ENCODE results near the gene SPDEF. TPM values are rescaled to one million over a fixed set of nuclear protein-coding genes. Genes with fewer than 3 reads are reported as not detected.
A peak's percentile ranks its signal among the peaks of the same experiment; 100 is the strongest.

The SPDEF gene
- total RNA-seq, 1 donor from 2014 or later, result 0.65 TPM

- H3K27ac Mint-ChIP-seq, result no peak overlapping the region
Measured at GRCh38 chr6:34566830-34567546, 10.9 kb upstream of the SPDEF start.

DNA sequence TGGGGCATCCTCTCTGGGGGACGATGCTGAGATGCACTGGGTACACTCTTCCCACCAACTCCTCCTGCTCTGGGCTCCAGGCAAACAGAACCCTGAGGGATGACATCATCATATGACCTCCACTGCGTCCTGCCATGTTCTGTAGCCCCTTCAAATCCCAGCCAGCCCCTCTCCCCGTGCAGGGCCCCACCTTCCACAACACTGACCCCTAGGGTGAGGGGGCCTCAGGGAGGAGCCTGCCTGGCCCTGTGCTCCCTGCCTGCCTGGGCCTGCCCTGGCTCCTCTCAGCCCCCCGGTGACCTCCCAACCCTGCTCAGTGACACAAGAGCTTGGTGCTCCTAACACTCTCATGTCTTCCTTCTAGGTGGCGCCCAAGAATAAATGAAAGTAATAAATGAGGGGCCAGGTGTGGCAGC, 9.6 kb upstream of the SPDEF start:
- Mint-ChIP-seq H3K27ac (no peak overlapping the region), H3K27me3 (peaks cover 50% of the 10 kb centered on the region), H3K4me1 (ENCODE audit: low read depth) (peaks cover 14% of the 10 kb centered on the region), H3K4me3 (ENCODE audit: low read depth) (no peak overlapping the region), H3K36me3 (ENCODE audit: insufficient read depth) (no peaks in the 10 kb centered on the region), H3K9me3 (ENCODE audit: low read depth) (no peaks in the 10 kb centered on the region)
- DNase-seq (ENCODE audit: low spot score, unreplicated experiment), result no peak
- TF ChIP-seq CTCF (IDR thresholded peaks at IDR 0.05; ENCODE audit: unreplicated experiment), result no peak

More at GRCh38 chr6:34566830-34567546, 10.9 kb upstream of the SPDEF start:
- H3K4me3 Mint-ChIP-seq (ENCODE audit: low read depth), result no peak overlapping the region
- H3K9me3 Mint-ChIP-seq (ENCODE audit: low read depth), result no peaks in the 10 kb centered on the region
- no peaks in the 10 kb centered on the region for H3K36me3 Mint-ChIP-seq (ENCODE audit: insufficient read depth)
- peaks cover 14% of the 10 kb centered on the region for H3K4me1 Mint-ChIP-seq (ENCODE audit: low read depth)
- H3K27me3 Mint-ChIP-seq, result peaks cover 56% of the 10 kb centered on the region
- no peak for TF ChIP-seq CTCF (IDR thresholded peaks at IDR 0.05; ENCODE audit: unreplicated experiment)
- no peak for DNase-seq (ENCODE audit: low spot score, unreplicated experiment)

DNA sequence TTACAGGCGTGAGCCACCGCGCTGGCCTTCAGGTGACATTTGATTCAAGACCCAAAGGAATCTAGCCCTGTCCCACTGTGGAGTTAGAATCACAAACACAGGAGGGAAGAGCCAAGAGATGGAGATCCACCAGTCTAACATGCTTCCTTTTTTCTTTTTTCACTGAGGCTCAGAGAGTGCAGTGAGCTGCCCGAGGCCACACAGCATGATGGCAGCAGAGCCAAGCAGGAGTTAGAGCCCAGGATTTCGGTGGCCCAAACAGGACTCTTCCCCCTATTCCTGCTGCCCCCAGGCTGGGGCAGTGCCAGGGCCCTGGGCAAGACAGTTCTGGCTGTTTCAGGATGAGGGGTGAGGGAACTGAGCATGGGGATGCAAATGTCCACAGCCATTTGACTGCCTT, 8.1 kb upstream of the SPDEF start:
- Mint-ChIP-seq H3K27me3 (peaks cover 55% of the 10 kb centered on the region), H3K4me1 (ENCODE audit: low read depth) (peaks cover 25% of the 10 kb centered on the region), H3K4me3 (ENCODE audit: low read depth) (no peak overlapping the region), H3K27ac (no peak overlapping the region), H3K9me3 (ENCODE audit: low read depth) (no peaks in the 10 kb centered on the region), H3K36me3 (ENCODE audit: insufficient read depth) (no peaks in the 10 kb centered on the region)
- no peak for DNase-seq (ENCODE audit: low spot score, unreplicated experiment)
- TF ChIP-seq CTCF (IDR thresholded peaks at IDR 0.05; ENCODE audit: unreplicated experiment), result no peak

DNA sequence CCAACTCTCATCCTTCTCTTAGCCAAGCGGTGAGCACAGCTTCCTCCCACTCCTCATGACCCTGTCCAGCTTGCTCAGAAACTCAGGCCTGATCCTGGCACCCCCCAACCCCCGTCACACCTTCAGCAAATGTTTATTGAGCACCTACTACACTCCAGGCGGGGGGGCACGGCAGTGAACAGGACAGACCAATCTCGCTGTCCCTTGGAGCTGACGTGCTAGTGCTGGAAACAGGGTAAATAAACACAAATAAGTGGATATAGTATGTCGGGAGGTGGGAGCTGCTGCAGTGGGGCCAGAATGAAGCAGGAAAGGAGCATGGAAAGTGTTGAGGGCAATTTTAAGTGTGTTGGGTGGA, 7.4 kb upstream of the SPDEF start:
- Mint-ChIP-seq H3K36me3 (ENCODE audit: insufficient read depth) (no peaks in the 10 kb centered on the region), H3K27me3 (peaks cover 50% of the 10 kb centered on the region), H3K4me3 (ENCODE audit: low read depth) (no peak overlapping the region), H3K4me1 (ENCODE audit: low read depth) (peaks cover 25% of the 10 kb centered on the region), H3K9me3 (ENCODE audit: low read depth) (no peaks in the 10 kb centered on the region), H3K27ac (peak overlapping the region; percentile 18)
- TF ChIP-seq CTCF (IDR thresholded peaks at IDR 0.05; ENCODE audit: unreplicated experiment), result no peak
- DNase-seq (ENCODE audit: low spot score, unreplicated experiment), result no peak

- Mint-ChIP-seq H3K27me3 (peaks cover 45% of the 10 kb centered on the region), H3K27ac (peak overlapping the region; percentile 18), H3K4me1 (ENCODE audit: low read depth) (peaks cover 25% of the 10 kb centered on the region), H3K36me3 (ENCODE audit: insufficient read depth) (no peaks in the 10 kb centered on the region), H3K9me3 (ENCODE audit: low read depth) (no peaks in the 10 kb centered on the region), H3K4me3 (ENCODE audit: low read depth) (no peak overlapping the region)
- no peak for TF ChIP-seq CTCF (IDR thresholded peaks at IDR 0.05; ENCODE audit: unreplicated experiment)
- no peak for DNase-seq (ENCODE audit: low spot score, unreplicated experiment)
Measured at GRCh38 chr6:34562861-34563512, 6.9 kb upstream of the SPDEF start.
